ENCODE data around the gene CAPSL.

Gene CAPSL

DNA sequence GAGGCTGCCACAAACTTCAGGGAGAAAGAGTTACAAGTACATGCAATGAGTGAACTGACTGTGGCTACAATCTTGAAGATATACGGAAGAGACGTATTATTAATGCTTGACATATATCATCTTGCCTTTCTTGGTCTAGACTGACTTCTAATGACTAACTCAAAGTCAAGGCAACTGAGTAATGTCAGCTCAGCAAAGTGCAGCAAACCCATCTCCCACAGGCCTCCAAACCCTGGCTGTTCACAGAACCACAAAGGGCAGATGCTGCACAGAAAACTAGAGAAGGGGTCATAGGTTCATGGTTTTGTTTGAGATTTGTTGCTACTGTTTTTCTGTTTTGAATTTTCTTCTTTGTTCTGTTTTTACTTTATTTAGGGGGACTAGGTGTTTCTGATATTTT lies 60.8 kb downstream of the CAPSL start:
- Histone ChIP-seq H3K9ac (ENCODE audit: low read depth, low read length) (no peak overlapping the region), H3K36me3 (ENCODE audit: control insufficient read depth, insufficient read depth, low read length) (no peaks in the 10 kb centered on the region), H3K27ac (ENCODE audit: low read depth, low read length) (no peak overlapping the region), H3K9me3 (ENCODE audit: control insufficient read depth, insufficient read depth, low read length) (no peaks in the 10 kb centered on the region), H3K4me1 (ENCODE audit: control insufficient read depth, insufficient read depth, low read length) (no peaks in the 10 kb centered on the region), H3K27me3 (ENCODE audit: control insufficient read depth, insufficient read depth, low read length) (no peaks in the 10 kb centered on the region), H3K4me3 (ENCODE audit: low read depth, low read length) (no peak overlapping the region)

DNA sequence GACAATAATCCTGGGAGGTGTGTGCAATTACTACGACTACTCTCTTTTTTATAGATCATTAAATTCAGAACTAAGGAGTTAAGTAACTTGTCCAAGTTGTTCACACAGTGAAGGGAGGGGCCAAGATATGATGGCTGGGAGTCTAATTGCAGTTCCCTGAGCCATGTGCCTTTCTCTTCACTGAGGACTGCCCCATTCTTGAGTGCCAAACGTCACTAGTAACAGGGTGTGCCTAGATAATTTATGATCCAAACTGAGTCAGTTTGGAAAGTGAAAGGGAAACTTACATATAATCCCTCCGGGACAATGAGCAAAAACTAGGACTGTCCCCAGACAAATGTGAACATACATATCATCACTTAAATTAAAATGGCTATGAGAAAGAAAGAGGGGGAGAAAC lies 61.5 kb downstream of the CAPSL start:
- no peak overlapping the region for H3K4me3 ChIP-seq (ENCODE audit: low read depth, low read length)
- H3K9ac ChIP-seq (ENCODE audit: low read depth, low read length), result no peak overlapping the region
- H3K27ac ChIP-seq (ENCODE audit: low read depth, low read length), result no peak overlapping the region
- no peaks in the 10 kb centered on the region for H3K4me1 ChIP-seq (ENCODE audit: control insufficient read depth, insufficient read depth, low read length)
- H3K36me3 ChIP-seq (ENCODE audit: control insufficient read depth, insufficient read depth, low read length), result no peaks in the 10 kb centered on the region
- no peaks in the 10 kb centered on the region for H3K27me3 ChIP-seq (ENCODE audit: control insufficient read depth, insufficient read depth, low read length)
- no peaks in the 10 kb centered on the region for H3K9me3 ChIP-seq (ENCODE audit: control insufficient read depth, insufficient read depth, low read length)

DNA sequence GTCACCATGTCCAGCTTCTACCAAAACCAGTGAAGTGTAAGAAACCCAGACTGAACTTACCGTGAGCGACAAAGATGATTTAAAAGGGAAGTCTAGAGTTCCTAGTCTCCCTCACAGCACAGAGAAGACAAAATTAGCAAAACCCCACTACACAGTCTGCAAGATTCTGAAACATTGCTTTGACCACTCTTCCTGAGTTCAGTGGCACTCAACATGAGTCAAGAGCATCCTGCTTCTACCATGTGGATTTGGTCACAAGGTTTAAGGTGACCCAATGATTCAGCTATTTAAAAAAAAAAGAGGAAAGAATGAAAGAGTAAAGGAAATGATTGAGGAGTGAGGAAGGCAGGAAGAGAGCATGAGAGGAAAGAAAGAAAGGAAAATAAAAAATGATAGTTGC lies 62.0 kb downstream of the CAPSL start:
- Histone ChIP-seq H3K9me3 (ENCODE audit: control insufficient read depth, insufficient read depth, low read length) (no peaks in the 10 kb centered on the region), H3K36me3 (ENCODE audit: control insufficient read depth, insufficient read depth, low read length) (no peaks in the 10 kb centered on the region), H3K27ac (ENCODE audit: low read depth, low read length) (no peak overlapping the region), H3K4me1 (ENCODE audit: control insufficient read depth, insufficient read depth, low read length) (no peaks in the 10 kb centered on the region), H3K4me3 (ENCODE audit: low read depth, low read length) (no peak overlapping the region), H3K9ac (ENCODE audit: low read depth, low read length) (no peak overlapping the region), H3K27me3 (ENCODE audit: control insufficient read depth, insufficient read depth, low read length) (no peaks in the 10 kb centered on the region)

DNA sequence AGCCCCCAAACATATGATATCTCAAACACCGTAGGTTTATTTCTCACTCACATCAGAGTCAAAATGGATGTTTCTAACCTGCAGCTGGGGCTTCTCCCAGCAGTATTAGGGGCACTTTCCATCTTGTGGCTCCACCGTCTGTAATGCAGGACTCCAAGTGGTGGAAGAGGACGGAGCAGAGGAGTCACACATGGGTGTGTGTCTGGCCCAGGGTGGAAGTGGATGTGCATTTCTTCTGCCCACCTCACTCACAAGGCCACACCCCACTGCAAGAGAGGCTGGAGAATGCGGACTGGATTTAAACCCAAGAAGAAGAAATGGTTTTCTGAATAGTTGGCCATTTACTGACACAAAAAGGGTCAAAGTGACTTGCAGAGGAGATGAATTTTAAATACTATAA lies 67.8 kb downstream of the CAPSL start:
- H3K9ac ChIP-seq (ENCODE audit: low read depth, low read length), result no peak overlapping the region
- no peak overlapping the region for H3K27ac ChIP-seq (ENCODE audit: low read depth, low read length)
- no peak overlapping the region for H3K4me3 ChIP-seq (ENCODE audit: low read depth, low read length)
- no peaks in the 10 kb centered on the region for H3K36me3 ChIP-seq (ENCODE audit: control insufficient read depth, insufficient read depth, low read length)
- H3K9me3 ChIP-seq (ENCODE audit: control insufficient read depth, insufficient read depth, low read length), result no peaks in the 10 kb centered on the region
- no peaks in the 10 kb centered on the region for H3K27me3 ChIP-seq (ENCODE audit: control insufficient read depth, insufficient read depth, low read length)
- H3K4me1 ChIP-seq (ENCODE audit: control insufficient read depth, insufficient read depth, low read length), result no peaks in the 10 kb centered on the region

DNA sequence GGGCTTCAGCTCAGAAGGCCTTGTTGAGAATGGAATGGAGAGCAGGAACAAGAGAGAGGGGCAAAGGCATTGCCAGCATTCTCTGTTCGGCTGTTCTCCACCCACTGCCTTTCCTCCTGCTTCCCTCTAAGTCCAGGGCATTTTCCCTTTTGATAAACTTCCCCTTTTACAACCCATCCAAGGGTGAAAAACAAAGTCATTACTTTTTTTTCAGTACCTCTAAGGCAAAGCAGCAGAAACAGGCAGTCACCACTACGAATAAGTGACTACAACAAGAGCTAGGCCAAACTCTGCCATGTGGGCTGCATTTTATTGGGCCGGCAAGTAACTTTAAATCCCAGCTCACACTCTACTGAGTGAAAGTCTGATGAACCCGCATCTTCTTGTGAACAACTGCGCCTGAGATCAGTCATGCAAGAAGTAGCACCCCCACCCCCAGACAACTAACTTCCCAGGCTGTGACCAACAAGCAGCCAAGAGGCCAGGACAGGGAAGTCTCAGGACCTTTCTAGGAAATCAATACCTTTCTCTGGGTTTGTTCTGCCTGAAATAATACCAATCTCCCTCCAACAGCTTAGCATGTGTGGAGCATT lies 68.6 kb downstream of the CAPSL start:
- no peak overlapping the region for H3K4me3 ChIP-seq (ENCODE audit: low read depth, low read length)
- no peak overlapping the region for H3K27ac ChIP-seq (ENCODE audit: low read depth, low read length)
- no peaks in the 10 kb centered on the region for H3K36me3 ChIP-seq (ENCODE audit: control insufficient read depth, insufficient read depth, low read length)
- H3K4me1 ChIP-seq (ENCODE audit: control insufficient read depth, insufficient read depth, low read length), result no peaks in the 10 kb centered on the region
- H3K9me3 ChIP-seq (ENCODE audit: control insufficient read depth, insufficient read depth, low read length), result no peaks in the 10 kb centered on the region
- no peaks in the 10 kb centered on the region for H3K27me3 ChIP-seq (ENCODE audit: control insufficient read depth, insufficient read depth, low read length)
- H3K9ac ChIP-seq (ENCODE audit: low read depth, low read length), result no peak overlapping the region

DNA sequence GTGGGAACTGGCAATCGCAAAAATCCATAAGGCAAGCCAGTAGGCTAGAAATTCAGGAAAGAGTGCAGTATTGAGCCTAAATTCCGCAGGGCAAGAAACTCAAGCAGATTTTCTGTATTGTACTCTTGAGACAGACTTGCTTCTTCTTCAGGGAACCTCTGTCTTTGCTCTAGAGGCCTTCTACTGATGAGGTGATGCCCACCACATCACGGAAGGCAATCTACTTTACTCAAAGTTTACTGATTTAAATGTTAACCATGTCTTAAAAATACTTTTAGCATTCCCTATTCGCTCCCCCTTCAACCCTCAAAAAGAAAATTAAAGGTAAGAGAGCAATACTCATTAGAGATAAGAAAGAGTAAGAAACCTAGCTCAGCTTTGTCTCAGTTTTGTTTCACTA lies 70.4 kb downstream of the CAPSL start:
- no peak overlapping the region for H3K27ac ChIP-seq (ENCODE audit: low read depth, low read length)
- H3K9me3 ChIP-seq (ENCODE audit: control insufficient read depth, insufficient read depth, low read length), result no peaks in the 10 kb centered on the region
- no peaks in the 10 kb centered on the region for H3K4me1 ChIP-seq (ENCODE audit: control insufficient read depth, insufficient read depth, low read length)
- no peaks in the 10 kb centered on the region for H3K27me3 ChIP-seq (ENCODE audit: control insufficient read depth, insufficient read depth, low read length)
- no peak overlapping the region for H3K4me3 ChIP-seq (ENCODE audit: low read depth, low read length)
- no peak overlapping the region for H3K9ac ChIP-seq (ENCODE audit: low read depth, low read length)
- no peaks in the 10 kb centered on the region for H3K36me3 ChIP-seq (ENCODE audit: control insufficient read depth, insufficient read depth, low read length)

DNA sequence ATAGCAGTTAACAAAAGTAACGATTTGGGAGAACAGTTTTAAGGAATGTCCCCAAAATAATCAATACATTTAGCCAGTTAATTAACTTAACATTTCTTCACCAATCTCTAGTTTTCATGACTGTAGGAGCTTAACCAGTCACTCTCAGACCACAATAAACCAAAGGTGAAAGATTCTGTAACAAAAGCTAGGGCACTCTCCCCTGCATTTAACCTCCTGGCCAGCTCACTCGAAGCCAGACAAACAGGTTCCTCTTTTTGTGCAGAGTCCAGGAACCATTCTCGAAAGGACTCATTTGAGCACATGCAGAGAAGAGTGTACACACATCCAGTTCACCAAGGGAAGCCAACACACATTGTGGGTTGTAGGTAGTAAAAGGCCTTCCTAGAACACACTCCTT lies 75.3 kb downstream of the CAPSL start:
- Histone ChIP-seq H3K9ac (ENCODE audit: low read depth, low read length) (no peak overlapping the region), H3K27me3 (ENCODE audit: control insufficient read depth, insufficient read depth, low read length) (no peaks in the 10 kb centered on the region), H3K9me3 (ENCODE audit: control insufficient read depth, insufficient read depth, low read length) (no peaks in the 10 kb centered on the region), H3K4me3 (ENCODE audit: low read depth, low read length) (no peak overlapping the region), H3K27ac (ENCODE audit: low read depth, low read length) (no peak overlapping the region), H3K4me1 (ENCODE audit: control insufficient read depth, insufficient read depth, low read length) (peaks cover 35% of the 10 kb centered on the region), H3K36me3 (ENCODE audit: control insufficient read depth, insufficient read depth, low read length) (no peaks in the 10 kb centered on the region)

DNA sequence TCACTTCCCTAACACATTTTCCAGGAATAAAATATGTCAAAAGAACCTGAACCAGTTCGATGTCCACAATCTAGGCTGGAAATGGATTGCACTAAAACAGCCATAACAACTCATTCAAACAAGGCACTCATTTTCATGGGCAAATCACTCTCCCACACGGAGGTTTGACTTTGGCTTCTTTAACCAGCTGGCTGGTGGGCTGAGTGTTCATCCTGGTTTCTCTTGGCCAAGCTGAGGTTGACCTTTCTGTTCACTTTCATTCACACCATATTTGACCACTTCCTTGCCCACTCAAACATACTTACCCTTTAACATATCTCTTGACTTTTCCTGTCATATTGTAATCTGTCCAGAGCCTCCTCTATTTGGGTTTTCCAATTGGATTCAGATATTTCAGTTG lies 76.3 kb downstream of the CAPSL start:
- Histone ChIP-seq H3K27me3 (ENCODE audit: control insufficient read depth, insufficient read depth, low read length) (no peaks in the 10 kb centered on the region), H3K36me3 (ENCODE audit: control insufficient read depth, insufficient read depth, low read length) (no peaks in the 10 kb centered on the region), H3K9ac (ENCODE audit: low read depth, low read length) (no peak overlapping the region), H3K4me1 (ENCODE audit: control insufficient read depth, insufficient read depth, low read length) (peaks cover 44% of the 10 kb centered on the region), H3K27ac (ENCODE audit: low read depth, low read length) (no peak overlapping the region), H3K9me3 (ENCODE audit: control insufficient read depth, insufficient read depth, low read length) (no peaks in the 10 kb centered on the region), H3K4me3 (ENCODE audit: low read depth, low read length) (no peak overlapping the region)

DNA sequence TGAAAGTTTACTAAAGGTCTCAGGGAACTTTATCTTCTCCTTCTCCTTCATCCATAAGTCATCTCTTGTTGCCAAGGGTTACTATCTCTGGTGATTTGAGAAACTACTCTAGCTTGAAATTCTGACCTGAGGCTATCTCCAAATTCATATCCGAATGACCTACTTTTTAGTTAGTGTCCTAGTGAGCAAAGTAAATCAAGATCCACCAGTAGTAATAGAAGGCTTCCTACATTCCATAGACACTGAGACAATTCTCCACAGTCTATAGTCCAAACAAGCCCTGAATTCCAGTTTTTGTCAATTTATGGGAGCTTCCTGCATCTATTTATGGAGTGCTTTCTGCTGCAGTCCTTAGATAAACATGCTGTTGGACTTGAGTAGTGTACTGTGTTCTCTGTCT lies 76.7 kb downstream of the CAPSL start:
- no peak overlapping the region for H3K9ac ChIP-seq (ENCODE audit: low read depth, low read length)
- H3K27ac ChIP-seq (ENCODE audit: low read depth, low read length), result no peak overlapping the region
- no peaks in the 10 kb centered on the region for H3K36me3 ChIP-seq (ENCODE audit: control insufficient read depth, insufficient read depth, low read length)
- no peaks in the 10 kb centered on the region for H3K27me3 ChIP-seq (ENCODE audit: control insufficient read depth, insufficient read depth, low read length)
- no peak overlapping the region for H3K4me3 ChIP-seq (ENCODE audit: low read depth, low read length)
- peaks cover 48% of the 10 kb centered on the region for H3K4me1 ChIP-seq (ENCODE audit: control insufficient read depth, insufficient read depth, low read length)
- H3K9me3 ChIP-seq (ENCODE audit: control insufficient read depth, insufficient read depth, low read length), result no peaks in the 10 kb centered on the region

DNA sequence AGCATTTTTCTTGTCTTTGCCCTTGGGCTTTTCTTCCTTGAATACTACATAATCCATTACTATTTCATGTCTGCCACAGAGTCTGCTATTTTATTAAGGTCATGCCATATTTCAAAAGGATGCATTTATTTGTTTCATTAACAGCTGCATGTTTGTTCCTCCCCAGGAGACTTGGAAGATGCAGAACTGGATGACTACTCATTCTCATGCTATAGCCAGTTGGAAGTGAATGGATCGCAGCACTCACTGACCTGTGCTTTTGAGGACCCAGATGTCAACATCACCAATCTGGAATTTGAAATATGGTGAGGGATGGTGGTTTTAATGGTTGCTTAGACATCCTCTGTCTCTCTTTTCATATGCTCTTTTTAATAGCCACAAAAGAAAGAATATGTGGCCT lies 77.7 kb downstream of the CAPSL start:
- Histone ChIP-seq H3K27me3 (ENCODE audit: control insufficient read depth, insufficient read depth, low read length) (no peaks in the 10 kb centered on the region), H3K9me3 (ENCODE audit: control insufficient read depth, insufficient read depth, low read length) (no peaks in the 10 kb centered on the region), H3K27ac (ENCODE audit: low read depth, low read length) (no peak overlapping the region), H3K9ac (ENCODE audit: low read depth, low read length) (no peak overlapping the region), H3K36me3 (ENCODE audit: control insufficient read depth, insufficient read depth, low read length) (no peaks in the 10 kb centered on the region), H3K4me3 (ENCODE audit: low read depth, low read length) (no peak overlapping the region), H3K4me1 (ENCODE audit: control insufficient read depth, insufficient read depth, low read length) (peaks cover 50% of the 10 kb centered on the region)

DNA sequence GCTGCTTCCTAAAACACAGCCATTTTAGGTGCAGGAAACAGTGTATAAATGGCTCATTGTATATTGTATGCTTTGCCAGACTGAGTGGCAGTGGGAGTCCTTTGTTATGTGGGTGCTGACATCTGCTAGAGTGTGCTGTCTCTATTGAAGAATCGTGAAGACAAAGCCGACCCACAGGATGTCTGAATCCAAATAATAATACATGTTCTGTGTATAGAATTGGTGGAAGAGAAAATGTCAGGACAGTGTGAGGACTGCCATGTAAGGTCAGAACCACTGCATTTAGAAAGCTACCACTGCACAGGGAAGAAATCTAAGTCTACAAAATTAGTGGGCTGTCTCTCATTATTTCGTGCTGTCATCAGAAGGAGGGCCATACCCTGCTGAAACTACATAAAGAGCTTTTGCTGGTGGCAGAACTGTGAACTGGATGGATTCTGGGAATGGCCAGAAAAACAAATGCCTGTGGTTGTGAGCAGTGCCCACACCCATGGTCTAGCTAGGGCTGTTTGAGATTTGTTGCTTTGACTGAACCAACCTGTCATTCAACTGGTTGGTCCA lies 79.2 kb downstream of the CAPSL start:
- no peaks in the 10 kb centered on the region for H3K36me3 ChIP-seq (ENCODE audit: control insufficient read depth, insufficient read depth, low read length)
- H3K27ac ChIP-seq (ENCODE audit: low read depth, low read length), result peak overlapping the region; percentile 32
- H3K4me1 ChIP-seq (ENCODE audit: control insufficient read depth, insufficient read depth, low read length), result peaks cover 50% of the 10 kb centered on the region
- no peak overlapping the region for H3K4me3 ChIP-seq (ENCODE audit: low read depth, low read length)
- H3K9ac ChIP-seq (ENCODE audit: low read depth, low read length), result no peak overlapping the region
- H3K27me3 ChIP-seq (ENCODE audit: control insufficient read depth, insufficient read depth, low read length), result no peaks in the 10 kb centered on the region
- H3K9me3 ChIP-seq (ENCODE audit: control insufficient read depth, insufficient read depth, low read length), result no peaks in the 10 kb centered on the region

Measured in HUES48 (cell line).